Neural cell (in vitro differentiated cells): ENCODE measurements around the gene DNAH17. TPM values are rescaled to one million over a fixed set of nuclear protein-coding genes. Genes with fewer than 3 reads are reported as not detected.

Source experiments
- H2AFZ ChIP-seq: fragments of 200-600, 300-800 bp; sonication (generic), shearing (Covaris generic); 2 replicates; pipeline ENCODE4 v1.6.0; 2014; ENCODE audit warnings: low read depth, mild to moderate bottlenecking, antibody characterized with exemption, low read length, moderate library complexity
- H3F3A ChIP-seq: fragments of 200-600 bp; shearing (Covaris generic); 2 replicates; pipeline ENCODE4 v1.6.1; 2016; ENCODE audit warnings: mild to moderate bottlenecking, moderate library complexity, mixed read lengths, antibody characterized with exemption, low read length; ENCODE audit not compliant: insufficient read depth, poor library complexity, severe bottlenecking
- H3K27ac ChIP-seq: fragments of 200-600, 300-800 bp; sonication (generic), shearing (Covaris generic); 2 replicates; pipeline ENCODE4 v1.5.1; 2014; ENCODE audit warnings: mild to moderate bottlenecking, low read length, moderate library complexity
- H3K27me3 ChIP-seq: fragments of 300-800, 200-600 bp; sonication (generic), shearing (Covaris generic); 2 replicates; pipeline ENCODE4 v1.6.0; 2014; ENCODE audit warnings: mild to moderate bottlenecking, low read depth, low read length, moderate library complexity; ENCODE audit not compliant: insufficient read depth
- H3K36me3 ChIP-seq: fragments of 300-800, 200-600 bp; sonication (generic), shearing (Covaris generic); 2 replicates; pipeline ENCODE4 v1.5.1; 2014; ENCODE audit warnings: mild to moderate bottlenecking, antibody characterized with exemption, low read length, moderate library complexity; ENCODE audit not compliant: insufficient read depth
- H3K4me2 ChIP-seq: fragments of 300-800, 200-600 bp; sonication (generic), shearing (Covaris generic); 2 replicates; pipeline ENCODE4 v1.6.0; 2014; ENCODE audit warnings: mild to moderate bottlenecking, low read length
- H3K4me3 ChIP-seq: fragments of 300-800, 200-600 bp; sonication (generic), shearing (Covaris generic); 2 replicates; pipeline ENCODE4 v1.5.1; 2014; ENCODE audit warnings: mild to moderate bottlenecking, low read length, moderate library complexity
- H3K79me2 ChIP-seq: fragments of 200-600 bp; shearing (Covaris generic); replicated peaks from 2 replicates; pipeline ENCODE4 v1.6.0; 2014; ENCODE audit warnings: mild to moderate bottlenecking, low read length, moderate library complexity; ENCODE audit not compliant: insufficient read depth
- H3K9ac ChIP-seq: fragments of 300-800, 200-600 bp; sonication (generic), shearing (Covaris generic); 2 replicates; pipeline ENCODE4 v1.6.1; 2016; ENCODE audit warnings: mild to moderate bottlenecking, low read length, mixed read lengths
- H3K9me2 ChIP-seq: fragments of 200-600 bp; shearing (Covaris generic); 2 replicates; pipeline ENCODE4 v1.6.1; 2016; ENCODE audit warnings: mild to moderate bottlenecking, low read length, mixed read lengths; ENCODE audit not compliant: insufficient read depth
- H3K9me3 ChIP-seq: fragments of 200-600, 300-800 bp; sonication (generic), shearing (Covaris generic); 2 replicates; pipeline ENCODE4 v1.6.1; 2016; ENCODE audit warnings: mild to moderate bottlenecking, mixed run types, low read length, moderate library complexity, mixed read lengths
- H4K20me1 ChIP-seq: fragments of 200-600 bp; shearing (Covaris generic); 2 replicates; pipeline ENCODE4 v1.6.1; 2016; ENCODE audit warnings: mild to moderate bottlenecking, mixed run types; ENCODE audit not compliant: insufficient read depth
- EP300 ChIP-seq: fragments of 450-650 bp; conservative IDR thresholded peaks from 2 replicates; pipeline ENCODE4 v1.6.1; 2014; ENCODE audit warnings: antibody characterized with exemption, mild to moderate bottlenecking, moderate library complexity; ENCODE audit not compliant: poor library complexity, severe bottlenecking
- EZH2 ChIP-seq: fragments of 200-600, 300-800 bp; shearing (Covaris generic), sonication (generic); IDR thresholded peaks from 2 replicates; pipeline ENCODE4 v1.6.1; 2014; ENCODE audit warnings: antibody characterized with exemption, low read length, borderline replicate concordance, mild to moderate bottlenecking; ENCODE audit not compliant: insufficient read depth, poor library complexity, severe bottlenecking
- MXI1 ChIP-seq: fragments of 450-650 bp; conservative IDR thresholded peaks from 2 replicates; pipeline ENCODE4 v1.6.1; 2014; ENCODE audit warnings: antibody characterized with exemption, mild to moderate bottlenecking; ENCODE audit not compliant: poor library complexity, severe bottlenecking
- POLR2AphosphoS5 ChIP-seq: IDR thresholded peaks from 2 replicates; pipeline ENCODE4 v1.6.1; 2012
- RAD21 ChIP-seq: fragments of 450-650 bp; conservative IDR thresholded peaks from 2 replicates; pipeline ENCODE4 v1.6.1; 2014; ENCODE audit warnings: antibody characterized with exemption, mild to moderate bottlenecking, moderate library complexity
- REST ChIP-seq: IDR thresholded peaks from 2 replicates; pipeline ENCODE4 v1.6.1; 2012; ENCODE audit warnings: borderline replicate concordance
- SMC3 ChIP-seq: fragments of 450-650 bp; conservative IDR thresholded peaks from 2 replicates; pipeline ENCODE4 v1.6.1; 2014; ENCODE audit warnings: antibody characterized with exemption, mild to moderate bottlenecking, moderate library complexity; ENCODE audit not compliant: poor library complexity
- TAF1 ChIP-seq: IDR thresholded peaks from 2 replicates; pipeline ENCODE4 v1.6.1; 2012; ENCODE audit warnings: low read depth
- polyA plus RNA-seq: library from polyadenylated mRNA; depleted of rRNA; stranded (reverse); fragments of >200 nt; gene quantifications from 2 replicates; pipeline ENCODE4 v1.2.3, GENCODE V29; 2014
- TF ChIP-seq, protein P1 (sequence below): fragments of 450-650 bp; IDR thresholded peaks from 2 replicates; pipeline ENCODE4 v1.5.1; 2014; ENCODE audit warnings: antibody characterized with exemption, mild to moderate bottlenecking, moderate library complexity; ENCODE audit not compliant: poor library complexity, severe bottlenecking

The DNAH17 gene
- polyA plus RNA-seq, 1 donor from 2014 or later = not detected

DNA sequence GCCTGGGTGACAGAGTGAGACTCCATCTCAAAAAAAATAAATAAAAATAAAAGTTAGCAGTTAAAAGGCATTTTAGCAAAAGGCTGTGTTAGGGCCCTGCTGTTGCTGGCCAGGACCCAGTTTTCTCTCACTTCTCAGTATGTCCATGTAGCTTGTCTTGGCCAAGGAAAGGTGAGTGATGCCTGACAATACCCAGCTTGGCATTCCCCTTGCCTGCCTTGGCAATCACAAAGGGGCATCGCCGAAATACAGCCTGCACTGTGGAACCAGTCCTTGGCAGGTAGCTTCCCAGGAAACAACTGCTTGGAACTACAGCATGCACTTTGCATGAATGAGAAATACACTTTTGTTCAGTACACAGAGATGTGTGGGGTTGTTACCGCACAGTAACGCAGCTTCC lies 61.7 kb downstream of the DNAH17 start:
- H3K36me3 ChIP-seq = no peaks in the 10 kb centered on the region
- no peaks in the 10 kb centered on the region for H3K9me3 ChIP-seq
- H3K27me3 ChIP-seq = no peaks in the 10 kb centered on the region
- no peaks in the 10 kb centered on the region for H3K9me2 ChIP-seq
- H2AFZ ChIP-seq = no peak overlapping the region
- H3K79me2 ChIP-seq = no peaks in the 10 kb centered on the region
- no peak overlapping the region for H3K27ac ChIP-seq
- no peak overlapping the region for H3K4me2 ChIP-seq
- no peaks in the 10 kb centered on the region for H3F3A ChIP-seq
- H4K20me1 ChIP-seq = no peaks in the 10 kb centered on the region
- no peak overlapping the region for H3K9ac ChIP-seq
- TF ChIP-seq SMC3 (no peak), TAF1 (no peak), RAD21 (no peak), MXI1 (no peak), EZH2 (no peak), POLR2AphosphoS5 (no peak), EP300 (no peak), REST (no peak)
- TF ChIP-seq, protein P1, sequence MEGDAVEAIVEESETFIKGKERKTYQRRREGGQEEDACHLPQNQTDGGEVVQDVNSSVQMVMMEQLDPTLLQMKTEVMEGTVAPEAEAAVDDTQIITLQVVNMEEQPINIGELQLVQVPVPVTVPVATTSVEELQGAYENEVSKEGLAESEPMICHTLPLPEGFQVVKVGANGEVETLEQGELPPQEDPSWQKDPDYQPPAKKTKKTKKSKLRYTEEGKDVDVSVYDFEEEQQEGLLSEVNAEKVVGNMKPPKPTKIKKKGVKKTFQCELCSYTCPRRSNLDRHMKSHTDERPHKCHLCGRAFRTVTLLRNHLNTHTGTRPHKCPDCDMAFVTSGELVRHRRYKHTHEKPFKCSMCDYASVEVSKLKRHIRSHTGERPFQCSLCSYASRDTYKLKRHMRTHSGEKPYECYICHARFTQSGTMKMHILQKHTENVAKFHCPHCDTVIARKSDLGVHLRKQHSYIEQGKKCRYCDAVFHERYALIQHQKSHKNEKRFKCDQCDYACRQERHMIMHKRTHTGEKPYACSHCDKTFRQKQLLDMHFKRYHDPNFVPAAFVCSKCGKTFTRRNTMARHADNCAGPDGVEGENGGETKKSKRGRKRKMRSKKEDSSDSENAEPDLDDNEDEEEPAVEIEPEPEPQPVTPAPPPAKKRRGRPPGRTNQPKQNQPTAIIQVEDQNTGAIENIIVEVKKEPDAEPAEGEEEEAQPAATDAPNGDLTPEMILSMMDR = no peak
- H3K4me3 ChIP-seq = no peak overlapping the region

- Histone ChIP-seq H2AFZ (no peak overlapping the region), H4K20me1 (no peaks in the 10 kb centered on the region), H3F3A (no peaks in the 10 kb centered on the region), H3K9me3 (no peaks in the 10 kb centered on the region), H3K27me3 (no peaks in the 10 kb centered on the region), H3K36me3 (no peaks in the 10 kb centered on the region), H3K4me3 (no peak overlapping the region), H3K9ac (no peak overlapping the region), H3K79me2 (no peaks in the 10 kb centered on the region), H3K27ac (no peak overlapping the region), H3K4me2 (no peak overlapping the region), H3K9me2 (no peaks in the 10 kb centered on the region)
- no peak for TF ChIP-seq SMC3
- TF ChIP-seq TAF1 = no peak
- no peak for TF ChIP-seq EP300
- TF ChIP-seq REST = no peak
- TF ChIP-seq EZH2 = no peak
- no peak for TF ChIP-seq POLR2AphosphoS5
- TF ChIP-seq MXI1 = no peak
- no peak for TF ChIP-seq RAD21
- TF ChIP-seq, protein P1 = no peak
Observed at GRCh38 chr17:78514521-78514920, 62.7 kb downstream of the DNAH17 start.
